ENCODE measurements around the gene QRFP. TPM values are rescaled to one million over a fixed set of nuclear protein-coding genes. Genes with fewer than 3 reads are reported as not detected.
"Not testable (repeated sequence)": the region's sequence is repeated elsewhere in the genome, so short reads cannot be mapped to it uniquely, and the experiment has no call there.

The QRFP gene
- total RNA-seq, 4 donors from 2014 or later = not detected

GRCh38 chr9:130854092-130854491 is 42.5 kb downstream of the QRFP start:
- no peak overlapping the region for H3K4me3 ChIP-seq
- intact Hi-C loops (cut with DNase I) = no loop called here
- DNase-seq (ENCODE audit: extremely low spot score) = no peak
- peaks cover 27 to 41% (median 28%) of the 10 kb centered on the region in 4 donors for H3K36me3 ChIP-seq
- TF ChIP-seq EP300 (IDR thresholded peaks at IDR 0.05) = no peak
- no peak for TF ChIP-seq POLR2AphosphoS5 (IDR thresholded peaks at IDR 0.05)
- TF ChIP-seq, protein P1, sequence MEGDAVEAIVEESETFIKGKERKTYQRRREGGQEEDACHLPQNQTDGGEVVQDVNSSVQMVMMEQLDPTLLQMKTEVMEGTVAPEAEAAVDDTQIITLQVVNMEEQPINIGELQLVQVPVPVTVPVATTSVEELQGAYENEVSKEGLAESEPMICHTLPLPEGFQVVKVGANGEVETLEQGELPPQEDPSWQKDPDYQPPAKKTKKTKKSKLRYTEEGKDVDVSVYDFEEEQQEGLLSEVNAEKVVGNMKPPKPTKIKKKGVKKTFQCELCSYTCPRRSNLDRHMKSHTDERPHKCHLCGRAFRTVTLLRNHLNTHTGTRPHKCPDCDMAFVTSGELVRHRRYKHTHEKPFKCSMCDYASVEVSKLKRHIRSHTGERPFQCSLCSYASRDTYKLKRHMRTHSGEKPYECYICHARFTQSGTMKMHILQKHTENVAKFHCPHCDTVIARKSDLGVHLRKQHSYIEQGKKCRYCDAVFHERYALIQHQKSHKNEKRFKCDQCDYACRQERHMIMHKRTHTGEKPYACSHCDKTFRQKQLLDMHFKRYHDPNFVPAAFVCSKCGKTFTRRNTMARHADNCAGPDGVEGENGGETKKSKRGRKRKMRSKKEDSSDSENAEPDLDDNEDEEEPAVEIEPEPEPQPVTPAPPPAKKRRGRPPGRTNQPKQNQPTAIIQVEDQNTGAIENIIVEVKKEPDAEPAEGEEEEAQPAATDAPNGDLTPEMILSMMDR (IDR thresholded peaks at IDR 0.05) = no peak
- TF ChIP-seq POLR2A (IDR thresholded peaks at IDR 0.05; ENCODE audit: low read depth) = no peak
- 87% methylated on average over 8 of the region's 8 CpGs for WGBS
- no peaks in the 10 kb centered on the region for H3K9me3 ChIP-seq
- H3K27me3 ChIP-seq = no peaks in the 10 kb centered on the region
- peaks cover 12 to 87% (median 81%) of the 10 kb centered on the region in 4 donors for H3K4me1 ChIP-seq
- peak overlapping the region in 3 of 4 donors; percentile 89 to 93 (median 91) for H3K27ac ChIP-seq (replicated peaks in 1 of 4)

GRCh38 chr9:130852801-130853200 is 43.8 kb downstream of the QRFP start:
- no peak for DNase-seq (ENCODE audit: extremely low spot score)
- Histone ChIP-seq H3K27me3 (no peaks in the 10 kb centered on the region), H3K27ac (replicated peaks in 1 of 4) (peak overlapping the region; percentile 89 to 93 (median 92)), H3K36me3 (peaks cover 27 to 39% (median 28%) of the 10 kb centered on the region in 4 donors), H3K4me3 (no peak overlapping the region), H3K4me1 (peaks cover 11 to 87% (median 81%) of the 10 kb centered on the region in 4 donors), H3K9me3 (no peaks in the 10 kb centered on the region)
- WGBS = 73% methylated on average over 7 of the region's 7 CpGs
- TF ChIP-seq POLR2A (IDR thresholded peaks at IDR 0.05; ENCODE audit: low read depth) (no peak), EP300 (IDR thresholded peaks at IDR 0.05) (no peak), POLR2AphosphoS5 (IDR thresholded peaks at IDR 0.05) (no peak)
- TF ChIP-seq, protein P1 (IDR thresholded peaks at IDR 0.05) = no peak
- intact Hi-C loops (cut with DNase I) = no loop called here

DNA sequence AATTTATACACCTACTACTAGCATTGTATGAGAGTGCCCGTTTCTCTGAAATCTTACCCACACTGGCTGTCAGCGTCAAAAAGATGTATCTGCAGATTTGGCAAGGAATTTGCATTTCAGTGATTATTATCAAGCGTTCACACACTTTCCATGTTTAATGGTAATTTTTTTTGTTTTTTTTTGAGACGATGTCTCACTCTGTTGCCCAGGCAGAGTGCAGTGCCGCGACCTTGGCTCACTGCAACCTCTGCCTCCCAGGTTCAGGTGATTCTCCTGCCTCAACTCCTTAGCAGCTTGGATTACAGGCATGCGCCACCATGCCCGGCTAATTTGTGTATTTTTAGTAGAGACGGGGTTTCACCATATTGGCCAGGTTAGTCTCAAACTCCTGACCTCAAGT is 47.3 kb downstream of the QRFP start:
- Histone ChIP-seq H3K27me3 (no peaks in the 10 kb centered on the region), H3K27ac (replicated peaks in 1 of 4) (peak overlapping the region; percentile 89 to 93 (median 92)), H3K4me1 (peaks cover 43 to 98% (median 95%) of the 10 kb centered on the region in 4 donors), H3K9me3 (no peaks in the 10 kb centered on the region), H3K4me3 (no peak overlapping the region), H3K36me3 (peaks cover 4 to 5% (median 4%) of the 10 kb centered on the region in 4 donors)
- no peak for TF ChIP-seq POLR2A (IDR thresholded peaks at IDR 0.05; ENCODE audit: low read depth)
- no peak for TF ChIP-seq EP300 (IDR thresholded peaks at IDR 0.05)
- no peak for TF ChIP-seq POLR2AphosphoS5 (IDR thresholded peaks at IDR 0.05)
- TF ChIP-seq, protein P1 (IDR thresholded peaks at IDR 0.05) = no peak
- DNase-seq (ENCODE audit: extremely low spot score) = no peak
- intact Hi-C loops (cut with DNase I) = no loop called here
- 68% methylated on average over 9 of the region's 9 CpGs for WGBS

GRCh38 chr9:130848514-130848913 is 48.1 kb downstream of the QRFP start:
- peaks cover 51 to 100% (median 98%) of the 10 kb centered on the region in 4 donors for H3K4me1 ChIP-seq
- intact Hi-C loops (cut with DNase I); DNase-seq (ENCODE audit: extremely low spot score); H3K27me3 ChIP-seq; H3K9me3 ChIP-seq; H3K36me3 ChIP-seq; H3K4me3 ChIP-seq: not testable (repeated sequence)
- WGBS = 97% methylated on average over 8 of the region's 8 CpGs
- peak overlapping the region; percentile 89 to 93 (median 92) for H3K27ac ChIP-seq (replicated peaks in 1 of 4)

DNA sequence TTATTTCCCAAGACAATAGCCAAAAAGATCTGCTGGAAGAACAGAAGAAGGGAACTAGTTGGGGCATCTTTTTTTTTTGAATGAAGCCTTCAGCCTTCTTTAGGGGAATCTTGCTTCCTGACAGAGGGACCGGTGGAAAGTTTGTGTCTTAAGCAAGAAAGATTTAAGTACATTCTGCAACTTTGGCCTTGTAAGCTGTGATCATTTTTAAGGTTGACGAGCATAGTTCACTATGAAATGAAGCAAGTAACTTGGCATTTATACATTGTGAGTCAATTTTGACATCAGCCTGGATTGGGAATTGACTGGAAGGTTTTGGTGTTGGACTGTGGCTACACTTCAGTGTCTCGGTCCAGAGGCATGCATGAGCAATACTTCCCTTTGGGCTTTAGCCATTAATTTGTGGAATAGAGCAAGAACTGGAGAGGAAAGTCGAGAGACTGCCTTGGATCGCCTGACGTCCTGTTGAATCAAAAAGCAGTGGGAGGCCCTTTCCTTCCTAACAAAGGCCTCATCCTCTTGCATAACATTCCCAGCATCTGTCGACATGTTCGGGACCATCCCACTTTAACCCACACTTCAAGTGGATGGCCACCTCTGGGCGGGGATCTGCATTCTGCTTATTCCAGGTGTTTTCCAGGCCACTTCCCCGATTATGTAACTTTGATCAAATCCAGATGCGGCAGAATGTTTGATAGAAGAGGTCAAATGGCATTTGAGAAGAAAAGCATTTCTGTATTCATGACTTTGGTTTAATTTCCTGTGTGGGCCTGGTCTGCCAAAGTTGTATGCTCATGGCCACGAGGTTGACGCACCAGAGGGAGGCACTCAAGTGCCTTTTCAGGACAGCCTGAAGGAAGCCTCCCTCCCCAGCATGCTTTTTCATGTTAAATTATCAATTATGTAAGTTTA is 49.0 kb downstream of the QRFP start:
- intact Hi-C loops (cut with DNase I) = no loop called here
- peak; percentile 97 for DNase-seq (ENCODE audit: extremely low spot score)

More for the DNA sequence above, 49.0 kb downstream of the QRFP start:
- Histone ChIP-seq H3K27me3 (no peaks in the 10 kb centered on the region), H3K36me3 (no peaks in the 10 kb centered on the region), H3K4me1 (peaks cover 61 to 100% (median 98%) of the 10 kb centered on the region in 4 donors), H3K4me3 (peak overlapping the region in 3 of 4 donors; percentile 19 to 50 (median 28)), H3K9me3 (no peaks in the 10 kb centered on the region), H3K27ac (replicated peaks in 1 of 4) (peak overlapping the region; percentile 89 to 93 (median 92))
- TF ChIP-seq, protein P1 (IDR thresholded peaks at IDR 0.05) = no peak
- peak; percentile 79 to 90 for TF ChIP-seq POLR2AphosphoS5 (IDR thresholded peaks at IDR 0.05)
- TF ChIP-seq EP300 (IDR thresholded peaks at IDR 0.05) = peak; percentile 73
- TF ChIP-seq POLR2A (IDR thresholded peaks at IDR 0.05; ENCODE audit: low read depth) = no peak
- 12% methylated on average over 11 of the region's 13 CpGs for WGBS

Measured in esophagus muscularis mucosa (tissue), 4 donors.